K562 (cell line): Measurements from ENCODE around the gene CCR5AS.

Experiments
- ARNT ChIP-seq, 2 experiments: fragments of 450-650 bp; IDR thresholded peaks; 2 replicates each; pipeline ENCODE4 v1.6.1; 2016; ENCODE audit warnings: mild to moderate bottlenecking in 1 of 2
- ATF3 ChIP-seq, 2 experiments: fragments of 450-650 bp in 1 of 2; sonication (generic) in 1 of 2; formaldehyde crosslinking in 1 of 2; IDR thresholded peaks in 1 of 2; conservative IDR thresholded peaks in 1 of 2; 2 replicates each; pipeline versions ENCODE4 v1.6.1 to v1.8.1; 2016 to 2023; ENCODE audit warnings: mild to moderate bottlenecking in 2 of 2, moderate library complexity in 2 of 2, inconsistent platforms in 1 of 2, missing genetic modification reagents in 1 of 2
- CEBPZ ChIP-seq: fragments of 150-350 bp; IDR thresholded peaks from 2 replicates; pipeline ENCODE4 v1.6.1; 2014; ENCODE audit warnings: low read depth, mild to moderate bottlenecking, low read length, borderline replicate concordance
- FOSL1 ChIP-seq: fragments of 200-800 bp; sonication (Bioruptor generic); conservative IDR thresholded peaks from 2 replicates; pipeline ENCODE4 v1.6.1; 2016; ENCODE audit warnings: missing genetic modification characterization, missing compliant biosample characterization
- GABPB1 ChIP-seq: sonication (generic); formaldehyde crosslinking; IDR thresholded peaks from 2 replicates; pipeline ENCODE4 v1.8.0; 2022; ENCODE audit warnings: mild to moderate bottlenecking, missing genetic modification reagents
- NRF1 ChIP-seq, 2 experiments: fragments of 450-650 bp; IDR thresholded peaks in 1 of 2; conservative IDR thresholded peaks in 1 of 2; 2 replicates each; pipeline ENCODE4 v1.6.1; 2014; ENCODE audit warnings: mild to moderate bottlenecking in 2 of 2
- RERE ChIP-seq: sonication (generic); formaldehyde crosslinking; IDR thresholded peaks from 2 replicates; pipeline ENCODE4 v1.8.0; 2023; ENCODE audit warnings: missing genetic modification reagents, mild to moderate bottlenecking, borderline replicate concordance
- SMARCE1 ChIP-seq: fragments of 450-650 bp; IDR thresholded peaks from 2 replicates; pipeline ENCODE4 v1.7.1; 2016; ENCODE audit warnings: mild to moderate bottlenecking
- TBP ChIP-seq: optimal IDR thresholded peaks from 2 replicates; pipeline ENCODE3; 2011; ENCODE audit warnings: low read depth, low read length, improper control_type of control experiment
- THRAP3 ChIP-seq: fragments of 450-650 bp; IDR thresholded peaks from 2 replicates; pipeline ENCODE4 v1.6.1; 2016; ENCODE audit warnings: mild to moderate bottlenecking, inconsistent platforms, borderline replicate concordance
- ZNF146 ChIP-seq: IDR thresholded peaks from one replicate; pipeline ENCODE4 v1.6.1; 2018; ENCODE audit warnings: missing compliant biosample characterization; ENCODE audit not compliant: unreplicated experiment
- ZNF551 ChIP-seq: fragments of 250-450 bp; sonication (Bioruptor Pico); IDR thresholded peaks from 2 replicates; pipeline ENCODE4 v1.5.0; 2021; ENCODE audit warnings: mild to moderate bottlenecking, moderate library complexity
- ZNF655 ChIP-seq: fragments of 250-450 bp; sonication (Bioruptor Pico); IDR thresholded peaks from 2 replicates; pipeline ENCODE4 v1.5.0; 2021
- TF ChIP-seq, protein P1 (sequence below): fragments of 250-450 bp; sonication (Bioruptor Pico); IDR thresholded peaks from 2 replicates; pipeline ENCODE4 v1.8.0; 2021; ENCODE audit warnings: moderate library complexity, mild to moderate bottlenecking, inconsistent platforms
- TF ChIP-seq, protein P2 (sequence below), 2 experiments: fragments of 200-800 bp in 1 of 2; sonication (Bioruptor generic) in 1 of 2; sonication (generic) in 1 of 2; formaldehyde crosslinking in 1 of 2; IDR thresholded peaks in 1 of 2; conservative IDR thresholded peaks in 1 of 2; 2 replicates each; pipeline versions ENCODE4 v1.5.0 to v1.6.1; 2016 to 2020; ENCODE audit warnings: missing compliant biosample characterization in 1 of 2, missing genetic modification characterization in 1 of 2, missing genetic modification reagents in 1 of 2

Gene CCR5AS

GRCh38 chr3:46422617-46423016 lies 15.8 kb upstream of the CCR5AS start (continued):
- TF ChIP-seq ARNT (IDR thresholded peaks at IDR 0.05) = no peak
- TF ChIP-seq, protein P1, sequence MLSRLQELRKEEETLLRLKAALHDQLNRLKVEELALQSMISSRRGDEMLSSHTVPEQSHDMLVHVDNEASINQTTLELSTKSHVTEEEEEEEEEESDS = no peak
- no peak for TF ChIP-seq ZNF146 (CRISPR knock-in tag)
- no peak for TF ChIP-seq THRAP3
- TF ChIP-seq, protein P2, sequence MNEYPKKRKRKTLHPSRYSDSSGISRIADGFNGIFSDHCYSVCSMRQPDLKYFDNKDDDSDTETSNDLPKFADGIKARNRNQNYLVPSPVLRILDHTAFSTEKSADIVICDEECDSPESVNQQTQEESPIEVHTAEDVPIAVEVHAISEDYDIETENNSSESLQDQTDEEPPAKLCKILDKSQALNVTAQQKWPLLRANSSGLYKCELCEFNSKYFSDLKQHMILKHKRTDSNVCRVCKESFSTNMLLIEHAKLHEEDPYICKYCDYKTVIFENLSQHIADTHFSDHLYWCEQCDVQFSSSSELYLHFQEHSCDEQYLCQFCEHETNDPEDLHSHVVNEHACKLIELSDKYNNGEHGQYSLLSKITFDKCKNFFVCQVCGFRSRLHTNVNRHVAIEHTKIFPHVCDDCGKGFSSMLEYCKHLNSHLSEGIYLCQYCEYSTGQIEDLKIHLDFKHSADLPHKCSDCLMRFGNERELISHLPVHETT (CRISPR knock-in tag; conservative IDR thresholded peaks at IDR 0.05 in 1 of 2, IDR thresholded peaks at IDR 0.05 in 1 of 2) = 0 out of 4 replicates have a peak, but pooled peaks of 1 of the 2 experiments have one; percentile 20
- peak; percentile 96 for TF ChIP-seq FOSL1 (tag)
- TF ChIP-seq NRF1 (conservative IDR thresholded peaks at IDR 0.05 in 1 of 2, IDR thresholded peaks at IDR 0.05 in 1 of 2) = peak; percentile 61 to 64
- no peak for TF ChIP-seq GABPB1 (CRISPR knock-in tag)
- no peak for TF ChIP-seq RERE (CRISPR knock-in tag)
- no peak for TF ChIP-seq ZNF551 (CRISPR knock-in tag)
- TF ChIP-seq ATF3 (IDR thresholded peaks at IDR 0.05) = peak; percentile 92
- TF ChIP-seq ATF3 (CRISPR knock-in tag; conservative IDR thresholded peaks at IDR 0.05) = peak; percentile 64; the same call in 1 of the 2 replicates
- TF ChIP-seq ZNF655 (CRISPR knock-in tag) = no peak
- no peak for TF ChIP-seq SMARCE1
- TF ChIP-seq CEBPZ = no peak
- no peak for TF ChIP-seq TBP
